DOHH2 (cell line): ENCODE measurements around the gene KAZALD1.

Experiments used
- H3F3A ChIP-seq: fragments of 200-600 bp; sonication (generic), shearing (Covaris generic); 2 replicates; pipeline ENCODE4 v1.6.0; 2016; ENCODE audit warnings: antibody characterized with exemption, mild to moderate bottlenecking; ENCODE audit not compliant: control insufficient read depth, insufficient read depth
- H3K27ac ChIP-seq: fragments of 200-600 bp; sonication (generic); 2 replicates; pipeline ENCODE4 v1.5.1; 2014; ENCODE audit warnings: low read depth, mild to moderate bottlenecking, low read length, moderate library complexity
- H3K27me3 ChIP-seq: fragments of 200-600 bp; sonication (generic); 2 replicates; pipeline ENCODE4 v1.6.1; 2014; ENCODE audit warnings: mild to moderate bottlenecking, low read length, mixed read lengths; ENCODE audit not compliant: control insufficient read depth
- H3K36me3 ChIP-seq: fragments of 200-600 bp; sonication (generic); 2 replicates; pipeline ENCODE4 v1.6.1; 2014; ENCODE audit warnings: mild to moderate bottlenecking, low read length, moderate library complexity, mixed read lengths; ENCODE audit not compliant: control insufficient read depth
- H3K4me1 ChIP-seq: fragments of 200-600 bp; sonication (generic); 2 replicates; pipeline ENCODE4 v1.6.1; 2014; ENCODE audit warnings: mild to moderate bottlenecking, low read length, mixed read lengths; ENCODE audit not compliant: control insufficient read depth
- H3K4me2 ChIP-seq: fragments of 200-600 bp; sonication (generic); 2 replicates; pipeline ENCODE4 v1.6.0; 2014; ENCODE audit warnings: mild to moderate bottlenecking, low read length, moderate library complexity
- H3K4me3 ChIP-seq: fragments of 200-600 bp; sonication (generic); 2 replicates; pipeline ENCODE4 v1.5.1; 2014; ENCODE audit warnings: mild to moderate bottlenecking, low read length, mixed read lengths
- H3K79me2 ChIP-seq: fragments of 200-600 bp; sonication (generic); 2 replicates; pipeline ENCODE4 v1.6.1; 2014; ENCODE audit warnings: mild to moderate bottlenecking, low read length, mixed read lengths; ENCODE audit not compliant: control insufficient read depth
- H3K9me2 ChIP-seq: fragments of 200-600 bp; sonication (generic); replicated peaks from 2 replicates; pipeline ENCODE4 v1.6.1; 2014; ENCODE audit warnings: mild to moderate bottlenecking, low read length, mixed read lengths; ENCODE audit not compliant: control insufficient read depth
- H3K9me3 ChIP-seq: fragments of 200-600 bp; sonication (generic); 2 replicates; pipeline ENCODE4 v1.6.1; 2014; ENCODE audit warnings: antibody characterized with exemption, low read length, mixed read lengths; ENCODE audit not compliant: control insufficient read depth, insufficient read depth
- H4K20me1 ChIP-seq: fragments of 200-600 bp; sonication (generic); 2 replicates; pipeline ENCODE4 v1.6.0; 2014; ENCODE audit warnings: low read depth, mild to moderate bottlenecking, antibody characterized with exemption, low read length, moderate library complexity; ENCODE audit not compliant: control insufficient read depth, insufficient read depth
- CTCF ChIP-seq: fragments of 200-600 bp; sonication (generic); IDR thresholded peaks from one replicate; pipeline ENCODE4 v1.5.1; 2014; ENCODE audit warnings: antibody characterized with exemption, mild to moderate bottlenecking, low read depth, low read length; ENCODE audit not compliant: poor library complexity, severe bottlenecking
- EZH2phosphoT487 ChIP-seq: fragments of 200-600 bp; sonication (generic); IDR thresholded peaks from 2 replicates; pipeline ENCODE4 v1.6.1; 2017; ENCODE audit warnings: borderline replicate concordance, mild to moderate bottlenecking, antibody characterized with exemption, low read length, moderate library complexity, mixed read lengths

Gene KAZALD1

GRCh38 chr10:101099901-101100300, 38.1 kb downstream of the KAZALD1 start:
- no peak overlapping the region for H3K27ac ChIP-seq
- H3K27me3 ChIP-seq, result peaks cover 35% of the 10 kb centered on the region
- H3K4me2 ChIP-seq, result no peak overlapping the region
- H3K36me3 ChIP-seq, result no peaks in the 10 kb centered on the region
- H3K4me3 ChIP-seq, result no peak overlapping the region
- no peaks in the 10 kb centered on the region for H3F3A ChIP-seq
- peaks cover 11% of the 10 kb centered on the region for H3K4me1 ChIP-seq
- no peaks in the 10 kb centered on the region for H3K79me2 ChIP-seq
- H4K20me1 ChIP-seq, result no peaks in the 10 kb centered on the region
- H3K9me3 ChIP-seq, result no peaks in the 10 kb centered on the region
- TF ChIP-seq EZH2phosphoT487, result no peak
- TF ChIP-seq CTCF, result no peak
- H3K9me2 ChIP-seq, result no peaks in the 10 kb centered on the region

GRCh38 chr10:101101372-101101881, 39.6 kb downstream of the KAZALD1 start:
- Histone ChIP-seq H3K9me3 (no peaks in the 10 kb centered on the region), H3K27me3 (peaks cover 36% of the 10 kb centered on the region), H3F3A (no peaks in the 10 kb centered on the region), H3K79me2 (no peaks in the 10 kb centered on the region), H3K4me2 (no peak overlapping the region), H3K4me1 (no peaks in the 10 kb centered on the region), H3K27ac (no peak overlapping the region), H3K9me2 (no peaks in the 10 kb centered on the region), H4K20me1 (no peaks in the 10 kb centered on the region), H3K36me3 (no peaks in the 10 kb centered on the region), H3K4me3 (no peak overlapping the region)
- TF ChIP-seq EZH2phosphoT487, result no peak
- TF ChIP-seq CTCF, result no peak

GRCh38 chr10:101103430-101103829, 41.6 kb downstream of the KAZALD1 start:
- no peak for TF ChIP-seq EZH2phosphoT487
- TF ChIP-seq CTCF, result no peak
- H3K27me3 ChIP-seq, result peaks cover 34% of the 10 kb centered on the region

More at GRCh38 chr10:101103430-101103829, 41.6 kb downstream of the KAZALD1 start:
- Histone ChIP-seq H3K9me2 (no peaks in the 10 kb centered on the region), H3F3A (no peaks in the 10 kb centered on the region), H3K4me3 (no peak overlapping the region), H3K4me2 (no peak overlapping the region), H3K36me3 (no peaks in the 10 kb centered on the region), H3K27ac (no peak overlapping the region), H4K20me1 (no peaks in the 10 kb centered on the region), H3K79me2 (no peaks in the 10 kb centered on the region), H3K4me1 (no peaks in the 10 kb centered on the region), H3K9me3 (no peaks in the 10 kb centered on the region)
